Effector memory CD8-positive, alpha-beta T cell (primary cell): ENCODE results near the gene NUDT16.
"Not testable (repeated sequence)": the region's sequence is repeated elsewhere in the genome, so short reads cannot be mapped to it uniquely, and the experiment has no call there.

Experiments
- ATAC-seq: fragments of 150-1000 bp; cut with Tn5 transposase; replicated peaks from 2 replicates; pipeline ENCODE4 v1.10.0; 2021; ENCODE audit warnings: mild to moderate bottlenecking, moderate library complexity
- DNase-seq, 3 experiments: peaks; one replicate each; pipeline ENCODE4 v3.0.0; 2021
- H3K27ac Mint-ChIP-seq, 2 donors: one replicate each; pipeline ENCODE4 v1.8.0; 2022; ENCODE audit warnings: mild to moderate bottlenecking in 2 of 2, mixed read lengths in 2 of 2, moderate library complexity in 2 of 2
- H3K27me3 Mint-ChIP-seq, 2 donors: one replicate each; pipeline ENCODE4 v1.8.0; 2022; ENCODE audit warnings: mixed read lengths in 2 of 2
- H3K36me3 Mint-ChIP-seq: one replicate; pipeline ENCODE4 v1.8.0; 2022; ENCODE audit warnings: mild to moderate bottlenecking, moderate library complexity, mixed read lengths; ENCODE audit not compliant: insufficient read depth
- H3K4me1 Mint-ChIP-seq, 2 donors: one replicate each; pipeline ENCODE4 v1.8.0; 2022; ENCODE audit warnings: low read depth in 2 of 2, mixed read lengths in 2 of 2
- H3K4me3 Mint-ChIP-seq, 2 donors: one replicate each; pipeline ENCODE4 v1.8.0; 2022; ENCODE audit warnings: mild to moderate bottlenecking in 2 of 2, mixed read lengths in 2 of 2, moderate library complexity in 2 of 2
- H3K9me3 Mint-ChIP-seq, 2 donors: one replicate each; pipeline ENCODE4 v1.8.0; 2022; ENCODE audit warnings: mixed read lengths in 2 of 2
- total RNA-seq, 9 experiments: gene quantifications; one replicate each; lab custom pipeline; 2026; lab: John Stamatoyannopoulos, UW

The NUDT16 gene
- 8.9 to 30.7 (median 13.9) reads per million in 9 experiments for total RNA-seq

DNA sequence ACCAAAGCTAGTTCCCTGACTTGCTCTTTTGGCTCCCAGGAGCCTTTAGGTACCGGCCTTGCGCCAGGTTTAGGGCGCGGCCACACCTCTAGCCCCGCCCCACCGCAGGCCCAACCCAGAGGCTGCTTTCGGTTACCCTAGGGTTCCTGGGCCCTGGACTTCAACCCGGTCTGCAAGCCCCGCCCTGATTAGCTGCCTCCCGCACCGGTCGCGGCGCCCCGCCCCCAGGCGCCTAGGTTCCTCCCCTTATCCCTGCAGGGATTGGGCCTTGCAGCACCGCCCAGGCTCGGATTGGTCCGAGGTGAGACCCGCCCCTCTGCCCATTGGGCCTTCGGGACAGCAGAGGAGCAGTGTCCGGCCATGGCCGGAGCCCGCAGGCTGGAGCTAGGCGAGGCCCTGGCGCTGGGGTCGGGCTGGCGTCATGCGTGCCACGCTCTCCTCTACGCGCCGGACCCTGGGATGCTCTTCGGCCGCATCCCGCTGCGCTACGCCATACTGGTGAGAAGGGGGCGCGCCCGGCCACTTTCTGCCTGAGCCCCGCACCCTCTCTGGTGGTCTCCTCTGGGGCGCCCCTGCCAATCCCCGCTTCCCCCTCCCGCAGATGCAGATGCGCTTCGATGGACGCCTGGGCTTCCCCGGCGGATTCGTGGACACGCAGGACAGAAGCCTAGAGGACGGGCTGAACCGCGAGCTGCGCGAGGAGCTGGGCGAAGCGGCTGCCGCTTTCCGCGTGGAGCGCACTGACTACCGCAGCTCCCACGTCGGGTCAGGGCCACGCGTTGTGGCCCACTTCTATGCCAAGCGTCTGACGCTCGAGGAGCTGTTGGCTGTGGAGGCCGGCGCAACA, at the start of gene NUDT16:
NUDT16 (plus strand) TSS at position 330 of the 847 bp plus-strand sequence; CDS start at position 361, 31 bp downstream.
- Mint-ChIP-seq H3K27me3 (no peaks in the 10 kb centered on the region), H3K27ac (peak within 1 kb of the TSS; percentile 93 to 98), H3K9me3 (no peaks in the 10 kb centered on the region), H3K4me3 (peak within 1 kb of the TSS; percentile 94 to 95), H3K36me3 (peaks cover 7% of the 10 kb centered on the region), H3K4me1 (peaks cover 20 to 21% of the 10 kb centered on the region in 2 donors)
- ATAC-seq, result peak; percentile 96
- peak; percentile 95 for DNase-seq

DNA sequence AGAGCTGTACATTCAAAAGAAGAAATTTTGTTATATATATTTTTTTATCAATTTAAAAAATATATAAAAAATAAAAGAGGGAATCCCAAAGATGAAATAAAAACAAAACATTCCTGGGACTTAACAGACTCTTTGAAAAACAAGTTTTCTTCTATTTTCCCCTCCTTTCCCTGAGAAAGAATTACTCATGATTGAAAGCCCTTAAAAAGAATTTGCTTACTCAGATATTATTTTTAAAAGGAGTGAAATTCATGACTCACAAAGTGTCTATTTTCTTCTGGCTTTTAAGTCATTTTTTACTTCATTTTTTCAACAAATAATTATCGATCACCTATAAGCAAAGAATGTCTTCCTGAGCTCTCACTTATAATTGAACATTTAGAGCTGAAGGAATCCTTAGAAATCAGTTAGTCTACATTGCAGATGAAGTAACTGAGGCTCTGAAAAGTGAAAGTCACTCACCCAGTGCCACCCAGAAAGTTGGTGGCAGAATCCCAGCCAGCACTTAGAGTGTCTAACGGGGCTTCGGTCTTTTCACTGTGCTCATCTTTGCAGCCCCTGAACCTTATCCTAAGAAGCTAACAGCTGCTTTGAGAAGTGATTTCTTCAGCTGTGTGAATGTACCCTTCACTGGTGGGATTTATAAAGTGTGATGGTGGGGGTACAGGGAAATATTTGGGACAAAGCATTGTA, 42.5 kb upstream of the NUDT16 start:
- Mint-ChIP-seq H3K36me3 (no peaks in the 10 kb centered on the region), H3K9me3 (no peaks in the 10 kb centered on the region), H3K27ac (no peak overlapping the region), H3K27me3 (peaks cover 0 to 6% of the 10 kb centered on the region in 2 donors), H3K4me3 (no peak overlapping the region), H3K4me1 (no peaks in the 10 kb centered on the region)
- DNase-seq (no peak), ATAC-seq (no peak)

DNA sequence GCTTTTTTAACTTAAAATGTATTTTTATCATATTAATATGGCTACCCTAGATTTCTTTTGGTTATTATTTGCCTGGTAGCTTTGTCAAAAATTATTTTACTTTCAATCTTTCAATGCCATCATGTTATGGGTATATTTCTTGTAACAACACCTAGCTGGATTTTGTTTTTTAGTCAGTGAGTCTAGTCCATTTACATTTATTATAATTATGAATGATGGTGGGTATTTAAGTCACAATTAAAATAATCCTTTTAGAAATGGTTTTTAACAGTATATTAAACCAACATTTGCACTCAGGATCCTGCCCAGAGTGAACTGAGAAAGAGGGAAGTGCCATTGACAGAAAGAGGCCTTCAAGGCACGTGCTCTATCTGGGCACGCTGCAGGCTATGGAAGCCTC, 39.8 kb upstream of the NUDT16 start:
- Mint-ChIP-seq H3K4me1 (no peaks in the 10 kb centered on the region), H3K4me3 (no peak overlapping the region), H3K9me3 (no peaks in the 10 kb centered on the region), H3K27ac (no peak overlapping the region), H3K27me3 (peaks cover 0 to 6% of the 10 kb centered on the region in 2 donors), H3K36me3 (no peaks in the 10 kb centered on the region)
- no peak for ATAC-seq
- DNase-seq, result no peak

DNA sequence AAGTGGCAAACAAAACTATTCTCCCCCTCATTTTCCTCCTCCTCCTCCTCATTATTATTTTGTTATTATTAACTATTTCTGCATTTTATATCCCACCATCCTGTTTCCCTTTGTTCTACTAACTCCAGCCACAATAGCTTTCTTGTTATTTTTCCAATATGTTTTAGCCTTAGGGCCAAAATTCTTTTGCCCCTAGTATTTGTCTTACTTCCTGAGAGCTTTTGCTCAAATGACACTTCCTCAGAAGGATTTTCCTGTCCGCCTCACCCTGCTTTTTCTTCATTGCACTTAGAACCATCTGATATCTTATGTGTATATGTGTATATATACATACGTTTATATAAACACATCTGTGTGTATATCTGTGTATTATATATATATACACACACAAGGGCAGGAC, 32.7 kb upstream of the NUDT16 start:
- Mint-ChIP-seq H3K36me3 (no peaks in the 10 kb centered on the region), H3K4me3 (no peak overlapping the region), H3K27me3 (no peaks in the 10 kb centered on the region), H3K27ac (no peak overlapping the region), H3K4me1 (no peaks in the 10 kb centered on the region), H3K9me3 (no peaks in the 10 kb centered on the region)
- no peak for ATAC-seq
- no peak for DNase-seq

DNA sequence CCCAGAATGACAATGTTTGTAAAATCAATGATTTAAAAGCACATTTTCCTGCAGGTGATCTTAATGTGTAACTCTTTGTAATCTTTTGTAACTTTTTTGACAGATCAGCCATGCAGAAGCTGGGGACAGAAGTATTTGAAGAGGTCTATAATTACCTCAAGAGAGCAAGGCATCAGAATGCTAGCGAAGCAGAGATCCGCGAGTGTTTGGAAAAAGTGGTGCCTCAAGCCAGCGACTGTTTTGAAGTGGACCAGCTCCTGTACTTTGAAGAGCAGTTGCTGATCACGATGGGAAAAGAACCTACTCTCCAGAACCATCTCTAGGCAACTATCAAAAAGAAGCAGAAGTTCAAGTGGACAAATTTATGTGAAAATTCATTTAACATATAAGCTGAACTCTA, 32.1 kb upstream of the NUDT16 start:
- ATAC-seq (no peak), DNase-seq (no peak)
- Mint-ChIP-seq H3K9me3 (no peaks in the 10 kb centered on the region), H3K27ac (no peak overlapping the region), H3K4me3 (no peak overlapping the region), H3K27me3 (no peaks in the 10 kb centered on the region), H3K4me1 (no peaks in the 10 kb centered on the region), H3K36me3 (no peaks in the 10 kb centered on the region)

DNA sequence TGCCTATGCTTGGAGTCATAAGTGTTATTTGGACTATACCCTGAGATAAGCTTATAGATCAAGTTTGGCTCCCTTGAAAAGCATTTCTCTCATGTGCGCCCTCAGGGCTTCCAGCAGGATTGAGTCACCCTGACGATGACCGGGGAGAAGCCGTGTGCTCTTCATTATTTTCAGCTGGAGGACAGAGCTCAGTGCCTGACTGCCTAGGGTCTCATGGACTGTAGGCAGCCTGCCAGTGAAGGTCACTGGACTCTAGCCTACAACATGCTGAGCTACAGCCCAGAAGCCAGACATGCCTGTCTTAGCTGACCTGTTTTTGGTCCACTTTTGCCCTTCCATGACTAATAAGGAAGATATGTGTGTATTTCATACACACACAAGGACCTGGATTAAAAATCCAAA, 31.6 kb upstream of the NUDT16 start:
- H3K36me3 Mint-ChIP-seq, result no peaks in the 10 kb centered on the region
- ATAC-seq (no peak), DNase-seq (no peak)
- no peak overlapping the region for H3K27ac Mint-ChIP-seq
- H3K9me3 Mint-ChIP-seq, result no peaks in the 10 kb centered on the region
- H3K4me1 Mint-ChIP-seq, result no peaks in the 10 kb centered on the region
- H3K4me3 Mint-ChIP-seq, result no peak overlapping the region
- H3K27me3 Mint-ChIP-seq, result no peaks in the 10 kb centered on the region

DNA sequence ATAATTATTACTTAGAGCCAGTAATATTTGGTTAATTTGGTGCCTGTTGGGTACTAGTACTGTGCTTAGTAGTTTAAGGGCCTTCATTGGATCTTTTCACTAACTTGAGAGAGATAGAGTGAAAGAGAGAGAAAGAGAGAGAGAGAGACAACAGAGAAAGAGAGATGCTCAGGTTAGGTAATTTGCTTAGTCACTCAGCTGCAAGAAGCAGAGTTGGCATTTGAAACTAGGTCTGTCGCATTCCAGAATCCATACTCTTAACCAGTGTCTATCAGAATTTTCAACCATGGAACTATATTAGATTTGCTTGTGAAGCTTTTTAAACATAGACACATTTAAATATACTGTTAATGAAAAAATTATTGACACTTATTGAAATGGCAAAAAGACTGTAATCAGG, 31.1 kb upstream of the NUDT16 start:
- no peaks in the 10 kb centered on the region for H3K27me3 Mint-ChIP-seq
- ATAC-seq, result no peak
- H3K4me3 Mint-ChIP-seq, result no peak overlapping the region
- no peak overlapping the region for H3K27ac Mint-ChIP-seq
- H3K4me1 Mint-ChIP-seq, result no peaks in the 10 kb centered on the region
- no peaks in the 10 kb centered on the region for H3K9me3 Mint-ChIP-seq
- no peaks in the 10 kb centered on the region for H3K36me3 Mint-ChIP-seq
- DNase-seq, result no peak

DNA sequence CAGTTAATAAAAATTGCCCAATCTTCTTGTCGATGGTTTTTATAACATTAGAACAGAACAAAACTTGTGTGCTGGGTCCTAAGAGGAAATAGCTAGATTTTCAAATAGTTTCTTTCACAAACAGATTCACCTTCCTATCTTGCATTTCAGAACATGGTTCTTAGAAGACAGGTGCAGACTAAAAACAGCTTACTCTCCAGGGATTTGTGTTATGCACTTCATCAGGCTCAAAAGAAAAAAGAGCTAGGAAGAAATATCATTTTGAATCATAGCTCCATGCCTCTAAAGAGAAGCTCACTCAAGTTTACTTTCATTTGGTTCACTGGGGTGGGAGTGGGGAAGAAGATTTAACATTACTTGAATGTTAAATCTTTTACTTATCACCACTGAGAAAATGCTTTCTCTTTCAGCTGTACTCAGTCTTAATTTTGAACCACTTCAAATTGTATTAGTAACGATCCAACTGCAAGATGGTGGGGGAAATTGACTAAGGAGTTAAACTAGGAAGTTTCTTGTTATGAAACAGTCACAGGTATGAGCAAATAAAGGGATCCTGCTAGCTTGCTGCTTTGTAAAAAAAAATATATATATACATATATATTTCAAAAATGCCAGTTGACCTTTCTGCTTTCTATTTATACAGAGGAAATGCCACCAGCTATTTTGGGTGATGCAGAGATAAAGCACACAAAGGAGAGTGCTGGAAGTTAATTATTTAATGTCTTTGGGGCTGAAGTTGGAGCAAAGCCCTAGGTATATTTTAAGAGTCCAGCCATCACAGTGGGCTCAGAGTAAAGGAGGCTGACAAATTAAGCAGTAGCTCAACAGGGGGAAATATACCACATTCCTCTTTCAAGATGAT, 28.3 kb upstream of the NUDT16 start:
- H3K4me1 Mint-ChIP-seq, result no peaks in the 10 kb centered on the region
- peaks cover 6 to 10% of the 10 kb centered on the region in 2 donors for H3K27me3 Mint-ChIP-seq
- H3K4me3 Mint-ChIP-seq, result no peak overlapping the region
- no peak for DNase-seq
- H3K27ac Mint-ChIP-seq, result no peak overlapping the region
- no peaks in the 10 kb centered on the region for H3K9me3 Mint-ChIP-seq
- ATAC-seq, result no peak
- no peaks in the 10 kb centered on the region for H3K36me3 Mint-ChIP-seq

DNA sequence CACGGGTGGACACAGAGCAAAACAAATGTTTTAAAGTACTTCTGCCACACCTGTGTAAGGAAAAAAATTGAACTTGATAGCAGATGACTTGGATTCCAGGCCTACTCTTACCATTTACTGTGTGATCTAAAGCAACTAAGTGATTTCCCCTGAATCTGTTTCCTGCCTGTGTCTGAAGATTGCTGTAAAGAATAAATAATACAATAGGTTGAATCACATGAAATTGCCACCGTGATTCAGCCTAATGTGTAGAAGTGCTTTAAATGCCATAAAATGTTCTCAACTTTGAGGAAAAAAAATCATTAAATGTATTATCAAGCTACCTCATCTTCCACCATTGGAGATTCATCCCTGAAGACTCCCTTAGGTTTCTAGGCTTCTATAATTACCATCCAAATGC, 27.6 kb upstream of the NUDT16 start:
- ATAC-seq (no peak), DNase-seq (no peak)
- Mint-ChIP-seq H3K36me3 (no peaks in the 10 kb centered on the region), H3K9me3 (no peaks in the 10 kb centered on the region), H3K4me3 (no peak overlapping the region), H3K27me3 (peaks cover 6 to 10% of the 10 kb centered on the region in 2 donors), H3K4me1 (no peaks in the 10 kb centered on the region), H3K27ac (no peak overlapping the region)

DNA sequence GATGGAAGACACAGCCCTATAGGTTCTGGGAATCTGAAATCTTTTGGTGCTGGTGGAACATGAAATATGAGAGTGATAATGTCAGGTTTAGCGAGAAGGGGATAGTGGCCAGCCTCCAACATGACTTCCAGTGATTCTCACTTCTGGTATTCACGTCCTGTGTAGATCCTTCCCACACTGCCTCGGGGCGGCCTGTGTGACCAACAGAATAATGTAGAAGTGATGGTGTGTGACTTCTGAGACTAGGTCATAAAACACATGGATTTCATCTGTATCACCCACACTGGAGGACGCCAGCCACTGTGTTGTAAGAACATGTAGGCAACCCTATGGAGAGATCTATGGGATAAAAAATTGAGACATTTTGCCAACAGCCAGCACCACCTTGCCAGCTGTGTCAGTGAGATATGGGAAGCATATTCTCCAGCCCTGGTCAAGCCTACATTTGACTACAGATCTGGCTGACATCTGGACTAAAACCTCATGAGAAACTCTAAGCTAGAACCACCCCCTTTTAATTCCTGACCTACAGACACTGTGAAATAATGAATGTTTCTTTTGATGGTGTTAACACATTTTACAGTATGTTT, 25.5 kb upstream of the NUDT16 start:
- no peak for DNase-seq
- ATAC-seq, result no peak
- H3K9me3 Mint-ChIP-seq, result no peaks in the 10 kb centered on the region
- H3K36me3 Mint-ChIP-seq, result no peaks in the 10 kb centered on the region
- peaks cover 2% of the 10 kb centered on the region in 2 donors for H3K4me1 Mint-ChIP-seq
- H3K27ac Mint-ChIP-seq, result no peak overlapping the region
- H3K4me3 Mint-ChIP-seq, result no peak overlapping the region
- H3K27me3 Mint-ChIP-seq, result peaks cover 15 to 26% of the 10 kb centered on the region in 2 donors

DNA sequence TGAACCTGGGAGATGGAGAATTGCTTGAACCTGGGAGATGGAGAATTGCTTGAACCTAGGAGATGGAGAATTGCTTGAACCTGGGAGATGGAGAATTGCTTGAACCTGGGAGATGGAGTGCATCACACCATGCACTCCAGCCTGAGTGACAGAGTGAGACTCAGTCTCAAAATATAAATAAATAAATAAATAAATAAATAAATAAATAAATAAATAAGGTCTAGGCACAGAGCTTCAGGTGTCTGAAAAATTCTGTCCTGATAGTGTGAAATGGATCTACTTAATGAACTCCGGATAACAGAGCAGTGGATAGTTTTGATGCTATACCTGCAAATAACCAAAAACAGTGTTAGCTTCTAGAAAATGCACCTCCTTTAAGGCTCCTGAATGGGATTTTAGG, 24.3 kb upstream of the NUDT16 start:
- H3K27ac Mint-ChIP-seq, result no peak overlapping the region
- no peak for DNase-seq
- H3K4me3 Mint-ChIP-seq, result no peak overlapping the region
- H3K4me1 Mint-ChIP-seq, result peaks cover 6 to 9% of the 10 kb centered on the region in 2 donors
- H3K9me3 Mint-ChIP-seq, result no peaks in the 10 kb centered on the region
- H3K36me3 Mint-ChIP-seq, result no peaks in the 10 kb centered on the region
- peaks cover 27 to 38% of the 10 kb centered on the region in 2 donors for H3K27me3 Mint-ChIP-seq
- no peak for ATAC-seq

DNA sequence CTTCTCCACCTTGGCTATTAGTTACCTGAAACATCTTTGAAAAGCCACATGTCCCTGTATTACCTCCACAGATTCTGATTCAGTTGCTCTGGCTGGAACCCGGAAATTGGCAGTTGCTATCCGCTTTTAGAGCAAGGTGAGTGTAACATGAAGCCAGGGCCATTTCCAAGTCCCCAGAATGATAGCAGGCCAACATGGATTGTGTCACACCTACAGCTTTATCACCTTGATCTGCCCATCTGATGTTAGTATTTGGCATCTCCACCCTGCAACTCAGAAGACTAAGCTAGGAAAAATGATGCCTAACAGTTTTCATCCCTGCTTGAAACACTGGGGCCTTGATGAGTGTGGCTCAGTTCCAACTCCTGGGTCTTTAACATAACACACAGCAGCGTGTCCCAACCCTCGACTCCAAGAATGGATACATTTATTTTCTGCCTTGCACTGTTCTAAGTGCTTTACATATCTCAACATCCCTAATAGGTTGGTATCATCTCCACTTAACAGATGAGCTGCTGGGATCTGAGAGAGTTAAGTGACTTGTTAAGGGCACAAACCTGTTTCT, 21.3 kb upstream of the NUDT16 start:
- no peak for ATAC-seq
- no peak for DNase-seq
- Mint-ChIP-seq H3K4me3 (no peak overlapping the region), H3K9me3 (no peaks in the 10 kb centered on the region), H3K27me3 (peaks cover 53 to 59% of the 10 kb centered on the region in 2 donors), H3K27ac (no peak overlapping the region), H3K4me1 (peaks cover 9 to 12% of the 10 kb centered on the region in 2 donors), H3K36me3 (no peaks in the 10 kb centered on the region)

DNA sequence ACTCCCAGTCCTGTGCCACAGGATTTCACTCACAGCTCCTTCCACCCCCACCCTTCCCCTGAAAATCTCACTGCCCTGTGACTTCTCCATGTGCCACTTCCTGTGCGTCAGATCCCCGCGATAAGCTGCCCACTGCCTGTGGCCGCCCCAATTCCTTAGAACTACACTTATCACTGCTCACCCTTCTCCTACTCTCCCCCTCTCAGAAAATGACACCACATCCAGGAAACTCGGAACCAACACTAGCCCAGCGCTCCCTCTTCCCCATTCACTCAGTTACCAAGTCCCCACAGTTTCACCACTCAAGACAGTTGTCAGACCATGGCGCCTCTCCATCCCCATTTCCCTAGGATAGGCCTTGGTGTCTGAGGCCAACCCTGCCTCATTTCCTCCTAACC, 20.5 kb upstream of the NUDT16 start:
- H3K27me3 Mint-ChIP-seq, result peaks cover 53 to 63% of the 10 kb centered on the region in 2 donors
- not testable (repeated sequence) for H3K36me3 Mint-ChIP-seq, DNase-seq, H3K9me3 Mint-ChIP-seq
- peaks cover 9 to 12% of the 10 kb centered on the region in 2 donors for H3K4me1 Mint-ChIP-seq
- H3K27ac Mint-ChIP-seq, result peak overlapping the region in 1 of 2 donors; percentile 11
- peak; percentile 43 for ATAC-seq
- H3K4me3 Mint-ChIP-seq, result peak overlapping the region in 1 of 2 donors; percentile 78
